ENCODE results near the gene SLC15A4. TPM values are rescaled to one million over a fixed set of nuclear protein-coding genes. Genes with fewer than 3 reads are reported as not detected.
"Not testable (repeated sequence)": the region's sequence is repeated elsewhere in the genome, so short reads cannot be mapped to it uniquely, and the experiment has no call there.

The SLC15A4 gene
- polyA plus RNA-seq, 3 donors: 5.4 to 46.6 (median 14.8) TPM

- Histone ChIP-seq H3K4me2 (replicated peaks; ENCODE audit: extremely low read depth, low read length, poor library complexity, severe bottlenecking) (peak overlapping the region; percentile 84), H3K9ac (ENCODE audit: insufficient read depth, low read length, poor library complexity, severe bottlenecking) (peak overlapping the region; percentile 64), H3K4me3 (replicated peaks in 1 of 3; ENCODE audit: low read depth in 2 of 3, low read length in 3 of 3) (peak overlapping the region; percentile 38 to 78 (median 51)), H3K4me1 (ENCODE audit: control insufficient read depth in 1 of 2, insufficient read depth in 2 of 2, low read length in 2 of 2) (peaks cover 48 to 57% of the 10 kb centered on the region in 2 donors), H3K79me2 (ENCODE audit: insufficient read depth, low read length) (peaks cover 84% of the 10 kb centered on the region), H3K9me3 (replicated peaks in 1 of 2; ENCODE audit: control insufficient read depth in 1 of 2, insufficient read depth in 1 of 2, low read length in 2 of 2) (no peaks in the 10 kb centered on the region), H3K27ac (ENCODE audit: low read depth in 1 of 2, low read length in 2 of 2) (peak overlapping the region; percentile 81 to 93), H3K36me3 (replicated peaks in 1 of 2; ENCODE audit: control insufficient read depth in 1 of 2, insufficient read depth in 2 of 2, low read length in 2 of 2) (peaks cover 32 to 57% of the 10 kb centered on the region in 2 donors), H4K20me1 (ENCODE audit: insufficient read depth, low read length) (peaks cover 65% of the 10 kb centered on the region), H2AFZ (ENCODE audit: insufficient read depth, low read depth, low read length, poor library complexity, severe bottlenecking) (peak overlapping the region; percentile 55), H3K27me3 (ENCODE audit: control insufficient read depth in 2 of 2, insufficient read depth in 2 of 2, low read length in 2 of 2) (no peaks in the 10 kb centered on the region)
- Mint-ChIP-seq H3K4me3 (peak overlapping the region; percentile 73 to 90), H3K36me3 (peaks cover 57 to 72% of the 10 kb centered on the region in 2 donors), H3K27ac (peak overlapping the region; percentile 91 to 98 (median 97)), H3K27me3 (ENCODE audit: low read depth in 3 of 3) (peaks cover 0 to 2% (median 0%) of the 10 kb centered on the region in 3 donors), H3K4me1 (peaks cover 43% of the 10 kb centered on the region), H3K9me3 (peaks cover 0 to 2% (median 0%) of the 10 kb centered on the region in 7 donors)
- peak; percentile 81 to 91 (median 86) for DNase-seq
- intact Hi-C loops (cut with micrococcal nuclease): no loop called here
- no peak for TF ChIP-seq CTCF (IDR thresholded peaks at IDR 0.05)
- 7% methylated on average over 8 of the region's 14 CpGs for WGBS (ENCODE audit: insufficient coverage)
Measured at GRCh38 chr12:128807161-128807724, 16.5 kb downstream of the SLC15A4 start.

- H3K36me3 ChIP-seq (replicated peaks in 1 of 2; ENCODE audit: control insufficient read depth in 1 of 2, insufficient read depth in 2 of 2, low read length in 2 of 2): peaks cover 36 to 57% of the 10 kb centered on the region in 2 donors
- Mint-ChIP-seq H3K36me3 (peaks cover 54 to 72% of the 10 kb centered on the region in 2 donors), H3K27ac (peak overlapping the region; percentile 91 to 98 (median 97)), H3K4me3 (no peak overlapping the region), H3K9me3 (peaks cover 0 to 2% (median 0%) of the 10 kb centered on the region in 7 donors), H3K4me1 (peaks cover 39% of the 10 kb centered on the region), H3K27me3 (ENCODE audit: low read depth in 3 of 3) (peaks cover 0 to 2% (median 0%) of the 10 kb centered on the region in 3 donors)
- peak overlapping the region in 1 of 3 experiments; percentile 78 for H3K4me3 ChIP-seq (replicated peaks in 1 of 3; ENCODE audit: low read depth in 2 of 3, low read length in 3 of 3)
- intact Hi-C loops (cut with micrococcal nuclease): no loop called here
- H2AFZ ChIP-seq (ENCODE audit: insufficient read depth, low read depth, low read length, poor library complexity, severe bottlenecking): no peak overlapping the region
- no peak for DNase-seq
- peaks cover 70% of the 10 kb centered on the region for H4K20me1 ChIP-seq (ENCODE audit: insufficient read depth, low read length)
- WGBS (ENCODE audit: insufficient coverage): 60% methylated on average over 1 of the region's 9 CpGs
- H3K4me1 ChIP-seq (ENCODE audit: control insufficient read depth in 1 of 2, insufficient read depth in 2 of 2, low read length in 2 of 2): peaks cover 45 to 53% of the 10 kb centered on the region in 2 donors
- H3K9ac ChIP-seq (ENCODE audit: insufficient read depth, low read length, poor library complexity, severe bottlenecking): peak overlapping the region; percentile 64
- no peaks in the 10 kb centered on the region for H3K27me3 ChIP-seq (ENCODE audit: control insufficient read depth in 2 of 2, insufficient read depth in 2 of 2, low read length in 2 of 2)
- peaks cover 84% of the 10 kb centered on the region for H3K79me2 ChIP-seq (ENCODE audit: insufficient read depth, low read length)
- TF ChIP-seq CTCF (IDR thresholded peaks at IDR 0.05): no peak
- peak overlapping the region; percentile 84 for H3K4me2 ChIP-seq (replicated peaks; ENCODE audit: extremely low read depth, low read length, poor library complexity, severe bottlenecking)
- H3K9me3 ChIP-seq (replicated peaks in 1 of 2; ENCODE audit: control insufficient read depth in 1 of 2, insufficient read depth in 1 of 2, low read length in 2 of 2): no peaks in the 10 kb centered on the region
- H3K27ac ChIP-seq (ENCODE audit: low read depth in 1 of 2, low read length in 2 of 2): peak overlapping the region; percentile 81 to 93
Measured at GRCh38 chr12:128806573-128806972, 17.2 kb downstream of the SLC15A4 start.

GRCh38 chr12:128805406-128805805, 18.4 kb downstream of the SLC15A4 start:
- H3K27ac ChIP-seq (ENCODE audit: low read depth in 1 of 2, low read length in 2 of 2); H3K4me3 ChIP-seq (replicated peaks in 1 of 3; ENCODE audit: low read depth in 2 of 3, low read length in 3 of 3); H2AFZ ChIP-seq (ENCODE audit: insufficient read depth, low read depth, low read length, poor library complexity, severe bottlenecking); H3K27me3 Mint-ChIP-seq (ENCODE audit: low read depth in 3 of 3); H3K4me3 Mint-ChIP-seq; H3K9me3 Mint-ChIP-seq; DNase-seq; H3K27me3 ChIP-seq (ENCODE audit: control insufficient read depth in 2 of 2, insufficient read depth in 2 of 2, low read length in 2 of 2); H3K9me3 ChIP-seq (replicated peaks in 1 of 2; ENCODE audit: control insufficient read depth in 1 of 2, insufficient read depth in 1 of 2, low read length in 2 of 2); H3K4me2 ChIP-seq (replicated peaks; ENCODE audit: extremely low read depth, low read length, poor library complexity, severe bottlenecking); intact Hi-C loops (cut with micrococcal nuclease); H3K9ac ChIP-seq (ENCODE audit: insufficient read depth, low read length, poor library complexity, severe bottlenecking): not testable (repeated sequence)
- peaks cover 64 to 77% of the 10 kb centered on the region in 2 donors for H3K36me3 Mint-ChIP-seq
- Histone ChIP-seq H3K36me3 (replicated peaks in 1 of 2; ENCODE audit: control insufficient read depth in 1 of 2, insufficient read depth in 2 of 2, low read length in 2 of 2) (peaks cover 47 to 69% of the 10 kb centered on the region in 2 donors), H3K79me2 (ENCODE audit: insufficient read depth, low read length) (peaks cover 84% of the 10 kb centered on the region), H4K20me1 (ENCODE audit: insufficient read depth, low read length) (peaks cover 72% of the 10 kb centered on the region), H3K4me1 (ENCODE audit: control insufficient read depth in 1 of 2, insufficient read depth in 2 of 2, low read length in 2 of 2) (peaks cover 35 to 41% of the 10 kb centered on the region in 2 donors)
- peaks cover 29% of the 10 kb centered on the region for H3K4me1 Mint-ChIP-seq
- WGBS (ENCODE audit: insufficient coverage): no CpG with 5 or more reads among the region's 5 CpGs
- peak overlapping the region in 3 of 7 donors; percentile 57 to 91 (median 75) for H3K27ac Mint-ChIP-seq

All from CD14-positive monocyte (primary cell).